Glutamatergic neuron (in vitro differentiated cells): Measurements from ENCODE around the gene SLC24A3. TPM values are rescaled to one million over a fixed set of nuclear protein-coding genes. Genes with fewer than 3 reads are reported as not detected.

Source experiments
- DNase-seq: peaks from one replicate; pipeline ENCODE4 v3.0.0; 2022
- H3K27ac Mint-ChIP-seq: one replicate; pipeline ENCODE4 v1.8.0; 2020; ENCODE audit warnings: mild to moderate bottlenecking, mixed read lengths, inconsistent platforms; ENCODE audit not compliant: unreplicated experiment
- H3K27me3 Mint-ChIP-seq: one replicate; pipeline ENCODE4 v1.8.0; 2020; ENCODE audit warnings: mild to moderate bottlenecking, moderate library complexity, mixed read lengths, inconsistent platforms; ENCODE audit not compliant: unreplicated experiment
- H3K36me3 Mint-ChIP-seq: one replicate; pipeline ENCODE4 v1.8.0; 2020; ENCODE audit warnings: mild to moderate bottlenecking, mixed read lengths, inconsistent platforms; ENCODE audit not compliant: unreplicated experiment
- H3K4me1 Mint-ChIP-seq: one replicate; pipeline ENCODE4 v1.8.0; 2020; ENCODE audit warnings: mild to moderate bottlenecking, low read depth, mixed read lengths, inconsistent platforms; ENCODE audit not compliant: unreplicated experiment
- H3K4me3 Mint-ChIP-seq: one replicate; pipeline ENCODE4 v1.8.0; 2020; ENCODE audit warnings: mild to moderate bottlenecking, mixed read lengths, inconsistent platforms; ENCODE audit not compliant: unreplicated experiment
- H3K9me3 Mint-ChIP-seq: one replicate; pipeline ENCODE4 v1.8.0; 2020; ENCODE audit warnings: mild to moderate bottlenecking, moderate library complexity, mixed read lengths, inconsistent platforms; ENCODE audit not compliant: unreplicated experiment
- total RNA-seq: library from RNA; stranded (reverse); fragmentation: NEBNext Ultra II Directional; extraction: Animal tissue kit (Norgen Biotek cat#: 25700); gene quantifications from one replicate; pipeline ENCODE4 v1.2.1, GENCODE V29; 2021; ENCODE audit not compliant: unreplicated experiment
- TF ChIP-seq, protein P1 (sequence below): fragments of 200-600 bp; sonication (generic); IDR thresholded peaks from one replicate; pipeline ENCODE4 v1.5.0; 2021; ENCODE audit not compliant: partially characterized antibody, unreplicated experiment

Gene SLC24A3
- total RNA-seq, 1 donor from 2014 or later = 9.7 TPM

GRCh38 chr20:19291818-19292132 lies 79.3 kb downstream of the SLC24A3 start:
- Mint-ChIP-seq H3K36me3 (no peaks in the 10 kb centered on the region), H3K27ac (no peak overlapping the region), H3K27me3 (no peaks in the 10 kb centered on the region), H3K4me1 (no peaks in the 10 kb centered on the region), H3K4me3 (no peak overlapping the region), H3K9me3 (peaks cover 2% of the 10 kb centered on the region)
- no peak for DNase-seq
- TF ChIP-seq, protein P1, sequence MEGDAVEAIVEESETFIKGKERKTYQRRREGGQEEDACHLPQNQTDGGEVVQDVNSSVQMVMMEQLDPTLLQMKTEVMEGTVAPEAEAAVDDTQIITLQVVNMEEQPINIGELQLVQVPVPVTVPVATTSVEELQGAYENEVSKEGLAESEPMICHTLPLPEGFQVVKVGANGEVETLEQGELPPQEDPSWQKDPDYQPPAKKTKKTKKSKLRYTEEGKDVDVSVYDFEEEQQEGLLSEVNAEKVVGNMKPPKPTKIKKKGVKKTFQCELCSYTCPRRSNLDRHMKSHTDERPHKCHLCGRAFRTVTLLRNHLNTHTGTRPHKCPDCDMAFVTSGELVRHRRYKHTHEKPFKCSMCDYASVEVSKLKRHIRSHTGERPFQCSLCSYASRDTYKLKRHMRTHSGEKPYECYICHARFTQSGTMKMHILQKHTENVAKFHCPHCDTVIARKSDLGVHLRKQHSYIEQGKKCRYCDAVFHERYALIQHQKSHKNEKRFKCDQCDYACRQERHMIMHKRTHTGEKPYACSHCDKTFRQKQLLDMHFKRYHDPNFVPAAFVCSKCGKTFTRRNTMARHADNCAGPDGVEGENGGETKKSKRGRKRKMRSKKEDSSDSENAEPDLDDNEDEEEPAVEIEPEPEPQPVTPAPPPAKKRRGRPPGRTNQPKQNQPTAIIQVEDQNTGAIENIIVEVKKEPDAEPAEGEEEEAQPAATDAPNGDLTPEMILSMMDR = no peak

GRCh38 chr20:19292254-19292653 lies 79.8 kb downstream of the SLC24A3 start:
- TF ChIP-seq, protein P1 = no peak
- no peak for DNase-seq
- Mint-ChIP-seq H3K27ac (no peak overlapping the region), H3K36me3 (no peaks in the 10 kb centered on the region), H3K9me3 (peaks cover 2% of the 10 kb centered on the region), H3K4me1 (no peaks in the 10 kb centered on the region), H3K4me3 (no peak overlapping the region), H3K27me3 (no peaks in the 10 kb centered on the region)

DNA sequence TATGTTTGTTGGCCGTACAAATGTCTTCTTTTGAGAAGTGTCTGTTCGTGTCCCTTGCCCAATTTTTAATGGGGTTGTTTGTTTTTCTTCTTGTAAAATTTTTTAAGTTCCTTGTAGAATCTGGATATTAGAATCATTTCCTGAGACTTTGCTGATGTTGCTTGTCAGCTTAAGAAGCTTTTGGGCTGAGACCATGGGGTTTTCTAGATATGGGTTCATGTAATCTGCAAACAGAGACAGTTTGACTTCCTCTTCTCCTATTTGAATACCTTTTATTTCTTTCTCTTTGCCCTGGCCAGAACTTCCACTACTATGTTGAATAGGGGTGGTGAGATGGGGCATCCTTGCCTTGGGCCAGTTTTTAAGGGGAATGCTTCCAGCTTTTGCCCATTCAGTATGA lies 82.6 kb downstream of the SLC24A3 start:
- Mint-ChIP-seq H3K27ac (no peak overlapping the region), H3K4me1 (no peaks in the 10 kb centered on the region), H3K36me3 (no peaks in the 10 kb centered on the region), H3K27me3 (no peaks in the 10 kb centered on the region), H3K4me3 (no peak overlapping the region), H3K9me3 (peaks cover 2% of the 10 kb centered on the region)
- DNase-seq = no peak
- TF ChIP-seq, protein P1 = no peak

DNA sequence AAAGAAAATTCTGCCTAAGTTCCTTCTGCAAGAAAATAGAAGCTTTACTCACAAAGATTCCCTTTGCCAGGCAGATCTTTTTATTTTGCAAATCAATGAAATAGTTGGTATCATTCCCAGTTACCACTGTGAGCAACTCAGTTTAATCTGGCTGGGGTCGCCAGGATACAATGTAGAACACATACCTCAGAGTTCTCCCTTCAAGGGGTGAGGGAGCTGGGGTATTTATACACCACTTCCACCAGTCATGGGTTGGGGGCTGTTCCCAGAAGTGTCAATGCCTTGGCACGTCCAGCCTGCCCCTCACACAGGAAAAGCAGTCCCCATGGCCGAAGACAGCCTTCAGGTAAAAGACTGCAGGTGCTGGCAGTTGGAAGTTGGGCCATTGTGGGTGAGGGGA lies 86.2 kb downstream of the SLC24A3 start:
- no peak overlapping the region for H3K27ac Mint-ChIP-seq
- H3K27me3 Mint-ChIP-seq = no peaks in the 10 kb centered on the region
- peaks cover 2% of the 10 kb centered on the region for H3K9me3 Mint-ChIP-seq
- no peak for DNase-seq
- peaks cover 2% of the 10 kb centered on the region for H3K4me1 Mint-ChIP-seq
- H3K36me3 Mint-ChIP-seq = no peaks in the 10 kb centered on the region
- TF ChIP-seq, protein P1 = no peak
- no peak overlapping the region for H3K4me3 Mint-ChIP-seq

DNA sequence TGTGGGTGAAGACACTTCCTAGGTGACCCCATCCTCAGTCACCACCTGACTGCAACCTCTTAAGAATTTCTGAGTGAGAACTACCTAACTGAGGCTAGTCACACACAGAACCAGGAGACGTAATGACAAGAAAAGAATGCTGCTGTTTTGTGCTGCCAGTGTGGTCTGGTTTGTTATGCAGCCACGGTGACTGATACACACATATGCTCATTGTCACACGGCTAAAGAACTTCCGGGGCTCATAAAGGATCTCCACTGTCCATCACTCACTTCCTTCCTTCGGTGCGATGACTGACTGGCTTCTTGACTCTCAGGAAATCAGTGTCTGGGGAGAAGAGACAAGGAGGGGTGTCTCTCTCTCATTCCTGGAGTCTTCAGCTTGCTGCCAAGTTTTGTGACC lies 88.0 kb downstream of the SLC24A3 start:
- H3K36me3 Mint-ChIP-seq = no peaks in the 10 kb centered on the region
- TF ChIP-seq, protein P1 = no peak
- H3K27me3 Mint-ChIP-seq = no peaks in the 10 kb centered on the region
- peaks cover 2% of the 10 kb centered on the region for H3K4me1 Mint-ChIP-seq
- no peak overlapping the region for H3K27ac Mint-ChIP-seq
- DNase-seq = no peak
- no peak overlapping the region for H3K4me3 Mint-ChIP-seq
- H3K9me3 Mint-ChIP-seq = no peaks in the 10 kb centered on the region
